ENCODE measurements around the gene DUSP12. TPM values are rescaled to one million over a fixed set of nuclear protein-coding genes. Genes with fewer than 3 reads are reported as not detected.
"Not testable (repeated sequence)": the region's sequence is repeated elsewhere in the genome, so short reads cannot be mapped to it uniquely, and the experiment has no call there.

Gene DUSP12
- total RNA-seq, 2 donors from 2014 or later = 17.2 to 24.8 TPM

GRCh38 chr1:161721738-161722343 is 27.7 kb upstream of the DUSP12 start:
- Mint-ChIP-seq H3K27me3 (peaks cover 15% of the 10 kb centered on the region), H3K27ac (peak overlapping the region; percentile 29), H3K36me3 (ENCODE audit: low read depth) (peaks cover 10% of the 10 kb centered on the region), H3K4me3 (no peak overlapping the region), H3K4me1 (peaks cover 30% of the 10 kb centered on the region)
- no peak for ATAC-seq
- no peaks in the 10 kb centered on the region for H3K9me3 ChIP-seq (ENCODE audit: control insufficient read depth, low read length, poor library complexity, severe bottlenecking)
- no peak for DNase-seq

- peaks cover 5% of the 10 kb centered on the region for H3K36me3 Mint-ChIP-seq (ENCODE audit: low read depth)
- no peaks in the 10 kb centered on the region for H3K9me3 ChIP-seq (ENCODE audit: control insufficient read depth, low read length, poor library complexity, severe bottlenecking)
- H3K4me1 Mint-ChIP-seq = peaks cover 25% of the 10 kb centered on the region
- no peak overlapping the region for H3K4me3 Mint-ChIP-seq
- no peak for DNase-seq
- no peak overlapping the region for H3K27ac Mint-ChIP-seq
- peaks cover 9% of the 10 kb centered on the region for H3K27me3 Mint-ChIP-seq
- ATAC-seq = no peak
Measured at GRCh38 chr1:161722406-161722805, 27.2 kb upstream of the DUSP12 start.

- Mint-ChIP-seq H3K27ac (no peak overlapping the region), H3K4me3 (no peak overlapping the region), H3K4me1 (peaks cover 31% of the 10 kb centered on the region), H3K27me3 (peaks cover 5% of the 10 kb centered on the region), H3K36me3 (ENCODE audit: low read depth) (peaks cover 3% of the 10 kb centered on the region)
- no peak for ATAC-seq
- H3K9me3 ChIP-seq (ENCODE audit: control insufficient read depth, low read length, poor library complexity, severe bottlenecking) = no peaks in the 10 kb centered on the region
- DNase-seq = no peak
Measured at GRCh38 chr1:161723459-161724141, 26.0 kb upstream of the DUSP12 start.

GRCh38 chr1:161725258-161725907 is 24.2 kb upstream of the DUSP12 start:
- not testable (repeated sequence) for H3K27me3 Mint-ChIP-seq; H3K9me3 ChIP-seq (ENCODE audit: control insufficient read depth, low read length, poor library complexity, severe bottlenecking); H3K36me3 Mint-ChIP-seq (ENCODE audit: low read depth); DNase-seq; ATAC-seq
- peaks cover 41% of the 10 kb centered on the region for H3K4me1 Mint-ChIP-seq
- H3K4me3 Mint-ChIP-seq = peak overlapping the region; percentile 98
- peak overlapping the region; percentile 65 for H3K27ac Mint-ChIP-seq

- no peaks in the 10 kb centered on the region for H3K9me3 ChIP-seq (ENCODE audit: control insufficient read depth, low read length, poor library complexity, severe bottlenecking)
- Mint-ChIP-seq H3K27ac (peak overlapping the region; percentile 65), H3K4me1 (peaks cover 41% of the 10 kb centered on the region), H3K27me3 (no peaks in the 10 kb centered on the region), H3K4me3 (peak overlapping the region; percentile 98), H3K36me3 (ENCODE audit: low read depth) (no peaks in the 10 kb centered on the region)
- ATAC-seq (peak; percentile 44), DNase-seq (peak; percentile 11 to 20 (median 14))
Measured at GRCh38 chr1:161725908-161726472, 23.6 kb upstream of the DUSP12 start.

GRCh38 chr1:161726473-161727255 is 22.9 kb upstream of the DUSP12 start:
- Mint-ChIP-seq H3K4me3 (peak overlapping the region; percentile 98), H3K27me3 (peaks cover 3% of the 10 kb centered on the region), H3K27ac (peak overlapping the region; percentile 83), H3K4me1 (peaks cover 44% of the 10 kb centered on the region), H3K36me3 (ENCODE audit: low read depth) (no peaks in the 10 kb centered on the region)
- ATAC-seq = peak; percentile 75
- DNase-seq = peak; percentile 36 to 58 (median 52)
- no peaks in the 10 kb centered on the region for H3K9me3 ChIP-seq (ENCODE audit: control insufficient read depth, low read length, poor library complexity, severe bottlenecking)

GRCh38 chr1:161727256-161727924 is 22.2 kb upstream of the DUSP12 start:
- Mint-ChIP-seq H3K27me3 (peaks cover 6% of the 10 kb centered on the region), H3K4me1 (peaks cover 42% of the 10 kb centered on the region), H3K36me3 (ENCODE audit: low read depth) (no peaks in the 10 kb centered on the region), H3K4me3 (peak overlapping the region; percentile 98), H3K27ac (peak overlapping the region; percentile 83)
- H3K9me3 ChIP-seq (ENCODE audit: control insufficient read depth, low read length, poor library complexity, severe bottlenecking) = no peaks in the 10 kb centered on the region
- DNase-seq (peak in 2 of 3 donors; percentile 10 to 20), ATAC-seq (peak; percentile 48)

GRCh38 chr1:161728376-161729226 is 21.0 kb upstream of the DUSP12 start:
- H3K4me1 Mint-ChIP-seq = peaks cover 44% of the 10 kb centered on the region
- H3K36me3 Mint-ChIP-seq (ENCODE audit: low read depth) = no peaks in the 10 kb centered on the region
- DNase-seq (no peak), ATAC-seq (no peak)
- H3K4me3 Mint-ChIP-seq = no peak overlapping the region
- H3K9me3 ChIP-seq (ENCODE audit: control insufficient read depth, low read length, poor library complexity, severe bottlenecking) = no peaks in the 10 kb centered on the region
- peaks cover 11% of the 10 kb centered on the region for H3K27me3 Mint-ChIP-seq
- peak overlapping the region; percentile 83 for H3K27ac Mint-ChIP-seq

GRCh38 chr1:161730050-161730564 is 19.5 kb upstream of the DUSP12 start:
- DNase-seq (no peak), ATAC-seq (no peak)
- Mint-ChIP-seq H3K27ac (no peak overlapping the region), H3K27me3 (peaks cover 11% of the 10 kb centered on the region), H3K36me3 (ENCODE audit: low read depth) (no peaks in the 10 kb centered on the region), H3K4me3 (peak overlapping the region; percentile 25), H3K4me1 (peaks cover 41% of the 10 kb centered on the region)
- H3K9me3 ChIP-seq (ENCODE audit: control insufficient read depth, low read length, poor library complexity, severe bottlenecking) = no peaks in the 10 kb centered on the region

GRCh38 chr1:161731241-161731640 is 18.3 kb upstream of the DUSP12 start:
- ATAC-seq = no peak
- DNase-seq = no peak
- no peaks in the 10 kb centered on the region for H3K9me3 ChIP-seq (ENCODE audit: control insufficient read depth, low read length, poor library complexity, severe bottlenecking)
- peaks cover 36% of the 10 kb centered on the region for H3K4me1 Mint-ChIP-seq
- H3K27ac Mint-ChIP-seq = no peak overlapping the region
- peaks cover 11% of the 10 kb centered on the region for H3K27me3 Mint-ChIP-seq
- H3K36me3 Mint-ChIP-seq (ENCODE audit: low read depth) = no peaks in the 10 kb centered on the region
- no peak overlapping the region for H3K4me3 Mint-ChIP-seq

GRCh38 chr1:161731981-161732718 is 17.4 kb upstream of the DUSP12 start:
- H3K4me1 Mint-ChIP-seq = peaks cover 34% of the 10 kb centered on the region
- no peaks in the 10 kb centered on the region for H3K9me3 ChIP-seq (ENCODE audit: control insufficient read depth, low read length, poor library complexity, severe bottlenecking)
- H3K4me3 Mint-ChIP-seq = no peak overlapping the region
- H3K27ac Mint-ChIP-seq = no peak overlapping the region
- DNase-seq (no peak), ATAC-seq (no peak)
- no peaks in the 10 kb centered on the region for H3K36me3 Mint-ChIP-seq (ENCODE audit: low read depth)
- H3K27me3 Mint-ChIP-seq = peaks cover 11% of the 10 kb centered on the region
